Nephron (organoid): ENCODE data around the gene LRRN4.
A peak's percentile ranks its signal among the peaks of the same experiment; 100 is the strongest.

Experiments
- H3K27ac Mint-ChIP-seq, 3 experiments: 2 replicates each; pipeline ENCODE4 v1.8.0; 2020; ENCODE audit warnings: mixed read lengths in 3 of 3, mild to moderate bottlenecking in 2 of 3, moderate library complexity in 1 of 3
- H3K27me3 Mint-ChIP-seq: 2 replicates; pipeline ENCODE4 v1.8.0; 2021; ENCODE audit warnings: low read depth, mild to moderate bottlenecking, moderate library complexity, mixed read lengths
- H3K36me3 Mint-ChIP-seq: 2 replicates; pipeline ENCODE4 v1.8.0; 2020; ENCODE audit warnings: low read depth, mixed read lengths
- H3K4me1 Mint-ChIP-seq: 2 replicates; pipeline ENCODE4 v1.8.0; 2020; ENCODE audit warnings: mixed read lengths
- H3K4me3 Mint-ChIP-seq, 3 experiments: 2 replicates each; pipeline ENCODE4 v1.8.0; 2020; ENCODE audit warnings: mild to moderate bottlenecking in 3 of 3, mixed read lengths in 3 of 3, moderate library complexity in 2 of 3
- H3K9me3 Mint-ChIP-seq: 2 replicates; pipeline ENCODE4 v1.8.0; 2020; ENCODE audit warnings: mixed read lengths
- CTCF ChIP-seq, 3 experiments: fragments of 200-600 bp; sonication (generic); IDR thresholded peaks; one replicate each; pipeline ENCODE4 v1.5.0; 2021; ENCODE audit warnings: antibody characterized with exemption in 3 of 3; ENCODE audit not compliant: unreplicated experiment in 3 of 3

Gene LRRN4

GRCh38 chr20:6017467-6017866, 36.4 kb downstream of the LRRN4 start:
- Mint-ChIP-seq H3K4me3 (no peak overlapping the region), H3K36me3 (peaks cover 78% of the 10 kb centered on the region), H3K4me1 (no peaks in the 10 kb centered on the region), H3K27me3 (no peaks in the 10 kb centered on the region), H3K27ac (no peak overlapping the region), H3K9me3 (peaks cover 9% of the 10 kb centered on the region)
- no peak for TF ChIP-seq CTCF (IDR thresholded peaks at IDR 0.05; ENCODE audit: unreplicated experiment in 3 of 3)

GRCh38 chr20:6014957-6015356, 38.9 kb downstream of the LRRN4 start:
- Mint-ChIP-seq H3K9me3 (peaks cover 3% of the 10 kb centered on the region), H3K4me3 (no peak overlapping the region), H3K27ac (no peak overlapping the region), H3K27me3 (no peaks in the 10 kb centered on the region), H3K36me3 (peaks cover 79% of the 10 kb centered on the region), H3K4me1 (no peaks in the 10 kb centered on the region)
- TF ChIP-seq CTCF (IDR thresholded peaks at IDR 0.05; ENCODE audit: unreplicated experiment in 3 of 3) = no peak

- no peaks in the 10 kb centered on the region for H3K4me1 Mint-ChIP-seq
- H3K27me3 Mint-ChIP-seq = no peaks in the 10 kb centered on the region
- peaks cover 75% of the 10 kb centered on the region for H3K36me3 Mint-ChIP-seq
- peaks cover 3% of the 10 kb centered on the region for H3K9me3 Mint-ChIP-seq
- no peak overlapping the region for H3K27ac Mint-ChIP-seq
- no peak for TF ChIP-seq CTCF (IDR thresholded peaks at IDR 0.05; ENCODE audit: unreplicated experiment in 3 of 3)
- H3K4me3 Mint-ChIP-seq = no peak overlapping the region
Measured at GRCh38 chr20:6014017-6014416, 39.8 kb downstream of the LRRN4 start.

- H3K4me1 Mint-ChIP-seq = peaks cover 16% of the 10 kb centered on the region
- H3K4me3 Mint-ChIP-seq = no peak overlapping the region
- TF ChIP-seq CTCF (IDR thresholded peaks at IDR 0.05; ENCODE audit: unreplicated experiment in 3 of 3) = no peak
- H3K27ac Mint-ChIP-seq = no peak overlapping the region
- peaks cover 57% of the 10 kb centered on the region for H3K36me3 Mint-ChIP-seq
- H3K9me3 Mint-ChIP-seq = no peaks in the 10 kb centered on the region
- H3K27me3 Mint-ChIP-seq = no peaks in the 10 kb centered on the region
Measured at GRCh38 chr20:6012179-6012578, 41.7 kb downstream of the LRRN4 start.

GRCh38 chr20:6008254-6008653, 45.6 kb downstream of the LRRN4 start:
- TF ChIP-seq CTCF (IDR thresholded peaks at IDR 0.05; ENCODE audit: unreplicated experiment in 3 of 3) = no peak

GRCh38 chr20:6007529-6008103, 46.2 kb downstream of the LRRN4 start:
- no peaks in the 10 kb centered on the region for H3K27me3 Mint-ChIP-seq
- no peaks in the 10 kb centered on the region for H3K9me3 Mint-ChIP-seq
- TF ChIP-seq CTCF (IDR thresholded peaks at IDR 0.05; ENCODE audit: unreplicated experiment in 3 of 3) = no peak

More at GRCh38 chr20:6008254-6008653, 45.6 kb downstream of the LRRN4 start:
- Mint-ChIP-seq H3K4me3 (peak overlapping the region; percentile 91 to 97 (median 92)), H3K27ac (peak overlapping the region; percentile 36 to 78 (median 63)), H3K9me3 (no peaks in the 10 kb centered on the region), H3K27me3 (no peaks in the 10 kb centered on the region), H3K4me1 (peaks cover 25% of the 10 kb centered on the region), H3K36me3 (peaks cover 32% of the 10 kb centered on the region)

More at GRCh38 chr20:6007529-6008103, 46.2 kb downstream of the LRRN4 start:
- Mint-ChIP-seq H3K4me1 (peaks cover 25% of the 10 kb centered on the region), H3K27ac (peak overlapping the region; percentile 69 to 93 (median 78)), H3K36me3 (peaks cover 27% of the 10 kb centered on the region), H3K4me3 (peak overlapping the region; percentile 91 to 97 (median 92))
